GM21390 (cell line): Measurements from ENCODE around the gene KIF25.

Experiments
- ATAC-seq: cut with Tn5 transposase; IDR thresholded peaks from one replicate; pipeline ENCODE4 v1.9.1; 2021; ENCODE audit not compliant: unreplicated experiment

Gene KIF25

DNA sequence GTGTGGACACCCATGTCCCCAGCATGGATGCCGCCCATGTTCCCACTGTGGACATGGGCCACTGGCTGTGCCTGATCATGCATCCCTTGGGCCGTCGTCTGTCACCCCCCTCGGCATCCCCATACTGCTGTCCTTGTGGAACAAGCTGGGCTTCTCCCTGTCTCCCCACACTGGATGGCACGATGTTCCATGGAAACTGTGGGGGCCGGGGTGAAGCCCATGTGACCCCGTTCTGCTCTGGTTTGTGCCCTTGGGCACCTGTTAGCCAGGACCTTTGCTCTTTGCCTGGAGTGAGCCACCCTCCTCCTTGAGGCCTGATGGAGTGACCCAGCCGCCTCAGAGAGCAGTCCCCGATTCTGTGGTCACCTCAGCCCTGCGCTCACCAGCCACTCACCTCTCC is 89.1 kb downstream of the KIF25 start:
- no peak for ATAC-seq

DNA sequence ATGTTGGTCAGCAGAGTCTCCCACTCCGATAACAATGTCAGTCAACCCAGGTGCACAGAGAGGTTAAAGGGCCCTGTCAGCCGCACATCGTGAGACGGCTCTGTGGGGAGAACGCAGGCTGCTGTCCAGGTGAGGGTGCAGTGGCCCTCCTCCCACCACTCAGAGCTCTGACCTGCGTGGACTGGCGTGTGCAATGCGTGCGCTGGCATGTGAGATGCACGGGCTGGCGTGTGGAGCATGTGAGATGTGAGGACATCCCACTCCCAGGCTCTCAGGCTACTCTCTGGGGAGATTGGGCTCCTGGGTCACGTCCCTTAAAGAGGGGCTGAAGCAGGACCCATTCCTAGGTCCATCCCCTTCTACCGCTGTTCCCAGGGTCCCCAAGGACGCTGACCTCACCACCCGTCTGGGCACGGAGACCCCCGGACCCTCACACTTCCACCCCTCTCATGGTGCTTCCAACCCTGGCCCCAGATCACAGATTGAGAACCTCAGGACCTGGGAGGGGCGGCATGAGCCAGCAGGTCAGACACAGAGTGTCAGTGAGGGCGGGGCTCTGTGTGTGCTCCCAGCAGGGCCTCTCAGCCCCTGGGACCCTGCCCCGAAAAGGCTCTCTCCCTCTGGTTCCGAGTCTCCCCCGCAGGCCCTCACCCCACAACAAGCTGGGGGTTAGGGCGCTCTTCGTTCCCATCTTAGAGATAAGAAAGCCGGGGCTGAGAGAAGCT is 90.1 kb downstream of the KIF25 start:
- ATAC-seq: no peak

DNA sequence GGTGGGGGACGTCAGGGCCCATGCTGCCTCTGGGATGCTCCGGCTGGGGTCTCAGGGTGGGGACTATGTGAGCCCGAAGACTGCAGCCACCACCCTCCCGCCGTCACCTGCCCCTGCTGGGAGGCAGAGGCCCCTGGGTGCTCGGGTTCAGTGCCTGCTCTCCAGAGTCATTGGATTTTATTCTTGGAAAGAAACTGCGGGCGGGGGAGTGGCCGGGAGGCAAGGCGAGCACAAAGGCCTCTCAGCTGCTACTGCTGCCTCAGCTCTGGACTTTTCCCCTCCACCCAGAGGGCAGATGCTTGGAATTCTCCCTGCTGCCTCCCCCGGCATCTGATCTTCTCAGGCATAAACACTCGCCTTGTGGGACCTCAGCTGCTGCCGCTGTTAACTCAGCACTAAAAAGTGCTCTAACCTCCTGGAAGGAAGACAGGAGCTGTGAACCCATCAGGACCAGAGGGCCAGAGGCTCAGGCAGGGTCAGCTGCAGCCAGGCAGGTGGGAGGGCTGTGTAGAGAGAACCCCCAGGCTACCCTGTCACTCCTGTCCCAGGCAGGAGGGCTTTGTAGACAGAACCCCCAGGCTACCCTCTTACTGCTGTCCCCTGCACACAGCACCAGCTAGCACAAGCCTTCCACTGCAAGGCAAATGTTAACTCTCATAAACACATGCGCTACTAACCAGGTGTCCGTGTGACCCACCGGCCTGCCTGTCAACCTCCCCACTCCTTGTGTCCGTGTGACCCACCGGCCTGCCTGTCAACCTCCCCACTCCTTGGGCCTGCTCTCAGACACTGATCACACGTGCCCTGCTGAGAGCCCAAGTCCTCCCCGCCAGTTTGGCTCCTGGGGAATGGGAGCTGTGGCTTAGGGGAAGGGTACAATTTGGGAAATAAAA is 90.9 kb downstream of the KIF25 start:
- no peak for ATAC-seq

DNA sequence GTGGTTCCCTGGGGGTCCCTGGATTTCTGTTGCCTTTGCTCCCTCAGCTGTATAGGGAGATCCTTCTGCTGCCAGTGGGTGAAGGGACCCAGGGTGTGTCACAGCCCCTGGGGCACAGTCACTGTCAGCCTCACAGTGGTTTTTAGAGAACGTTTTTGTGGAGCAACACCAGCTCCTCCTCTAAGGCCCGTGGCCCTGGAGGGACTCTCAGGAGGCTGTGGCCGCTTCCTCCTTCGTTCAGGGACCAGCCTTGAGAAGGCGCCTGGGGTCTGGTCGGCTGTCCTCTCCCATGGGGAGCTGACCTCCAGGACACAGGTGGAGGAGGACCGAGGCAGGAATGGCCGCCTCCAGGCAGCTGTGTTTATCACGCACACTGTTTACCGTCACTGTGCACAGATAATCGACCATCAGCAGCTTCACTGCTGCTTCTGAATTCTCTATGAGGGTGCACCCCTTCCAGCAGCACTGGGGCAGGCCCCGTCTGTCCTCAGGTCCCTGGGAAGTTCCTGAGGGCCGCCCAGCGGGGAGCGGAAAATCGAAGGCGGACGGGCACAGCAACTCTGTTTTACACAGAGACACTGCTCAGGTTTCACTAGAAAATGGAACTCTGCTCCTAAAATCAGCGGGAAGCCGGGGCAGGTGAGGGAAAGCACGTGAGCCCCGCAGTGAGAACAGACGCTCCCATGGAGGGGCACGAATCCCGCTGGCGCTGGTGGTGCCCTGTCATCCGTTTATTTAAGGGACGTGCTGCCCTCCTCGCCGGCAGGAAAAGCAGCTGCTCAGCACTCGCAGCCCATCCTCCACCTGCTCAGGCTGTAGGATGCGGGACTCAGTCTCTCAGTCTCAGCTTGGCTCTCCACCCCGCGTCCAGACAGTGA is 92.0 kb downstream of the KIF25 start:
- no peak for ATAC-seq

DNA sequence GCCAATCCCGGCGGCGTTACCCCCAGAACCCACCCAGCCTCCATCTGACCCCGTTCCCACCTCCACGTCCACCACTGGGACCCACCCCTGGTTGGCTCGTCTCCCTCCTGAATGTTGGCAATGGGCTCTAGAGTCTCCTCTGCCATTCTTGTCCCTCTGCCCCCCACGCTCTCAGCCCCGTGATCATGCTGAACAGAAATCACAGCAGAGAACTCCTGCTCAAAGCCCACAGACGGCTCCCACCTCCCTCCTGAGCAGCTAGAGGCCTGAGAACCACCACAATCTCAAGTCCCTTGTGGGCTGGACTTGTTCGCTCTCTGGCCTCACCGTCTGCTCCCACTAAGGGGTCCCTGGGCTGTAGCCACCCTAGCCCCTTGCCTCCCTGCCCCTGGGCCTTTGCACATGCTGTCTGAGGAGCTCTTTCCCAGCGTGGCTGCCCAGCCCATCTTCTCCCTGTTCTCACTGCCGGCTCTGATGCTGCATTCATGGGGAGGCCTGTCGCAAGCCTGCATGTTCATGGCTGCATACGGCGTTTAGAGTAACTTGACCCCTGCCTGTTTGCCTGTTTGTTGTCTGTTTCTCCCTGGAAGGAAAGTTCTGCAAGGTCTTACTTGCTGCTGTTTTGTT is 92.7 kb downstream of the KIF25 start:
- no peak for ATAC-seq

DNA sequence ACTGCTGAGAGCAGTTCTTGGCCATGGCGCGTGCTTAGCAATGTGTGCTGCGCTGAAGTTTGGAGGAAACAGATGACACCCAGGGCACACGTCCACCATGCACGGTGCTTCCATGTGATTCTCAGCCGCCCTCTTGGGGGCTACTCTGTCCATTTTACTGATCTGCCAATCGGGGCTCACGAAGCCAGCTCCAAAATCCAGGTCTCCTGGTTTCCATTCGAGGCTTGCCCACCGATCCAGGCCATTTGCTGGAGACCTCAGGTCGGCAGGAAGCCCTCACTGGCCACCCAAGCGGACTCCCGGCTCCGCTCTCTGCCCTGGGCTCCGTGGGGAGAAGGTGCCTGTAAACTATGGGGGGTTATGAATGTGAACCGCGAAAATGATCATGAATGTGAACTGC is 93.2 kb downstream of the KIF25 start:
- no peak for ATAC-seq

DNA sequence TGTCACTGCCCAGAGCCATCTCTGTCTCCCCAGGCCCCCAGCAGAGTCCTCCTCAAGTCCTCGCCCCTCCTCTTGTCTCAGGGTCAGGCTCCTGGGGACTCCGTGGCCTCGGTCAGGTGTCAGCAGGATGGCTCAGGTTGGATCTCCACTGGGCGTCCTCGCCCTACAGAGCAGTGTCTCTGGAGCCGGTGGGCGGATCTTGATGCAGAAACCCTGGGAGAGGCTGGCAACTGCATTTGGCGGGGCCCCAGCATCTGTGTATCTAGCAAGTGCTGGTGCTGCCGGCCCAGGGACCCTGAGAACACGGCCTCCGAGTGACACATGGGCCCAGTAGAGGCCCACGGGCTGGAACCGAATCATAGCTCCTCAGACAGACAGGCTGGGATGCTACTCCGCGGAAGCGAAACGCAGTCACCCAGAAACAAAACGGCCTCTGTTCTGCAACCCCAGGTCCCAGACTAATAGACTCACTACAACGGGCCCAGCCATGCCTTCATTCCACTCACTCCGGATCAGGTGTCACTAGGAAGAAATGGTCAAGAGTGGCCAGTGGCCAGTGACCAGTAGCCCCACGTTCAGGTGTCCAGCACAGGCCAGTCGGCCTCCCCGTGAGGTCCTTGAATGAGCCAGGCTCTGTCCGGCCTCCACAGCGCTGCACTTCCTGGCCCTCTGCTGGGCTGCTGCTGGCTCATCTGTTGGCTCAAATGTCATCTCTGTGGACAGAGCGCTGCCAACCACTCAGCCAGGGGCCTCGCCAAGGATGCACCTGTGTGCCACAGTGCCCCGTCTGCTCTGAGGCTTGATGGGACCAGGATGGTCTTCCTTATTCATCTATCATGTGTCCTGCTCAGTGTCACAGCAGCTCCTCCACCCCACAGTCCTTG is 94.2 kb downstream of the KIF25 start:
- no peak for ATAC-seq

DNA sequence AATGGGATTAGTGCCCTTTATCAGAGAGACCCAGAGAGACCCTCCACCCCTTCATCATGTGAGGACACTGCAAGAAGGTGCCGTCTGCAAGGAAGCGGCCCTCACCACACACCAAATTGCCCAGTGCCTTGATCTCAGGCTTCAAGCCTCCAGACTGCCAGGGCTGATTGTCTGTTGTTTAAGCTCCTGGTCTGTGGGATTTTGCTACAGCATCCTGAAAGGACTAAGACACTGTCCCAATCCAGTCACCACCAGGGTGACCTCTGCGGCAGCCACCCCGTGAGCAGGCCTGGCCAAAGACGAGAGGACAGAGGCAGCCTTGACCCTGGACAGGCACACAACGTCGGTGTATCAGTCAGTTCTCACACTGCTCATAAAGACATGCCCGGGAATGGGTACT is 95.1 kb downstream of the KIF25 start:
- no peak for ATAC-seq

DNA sequence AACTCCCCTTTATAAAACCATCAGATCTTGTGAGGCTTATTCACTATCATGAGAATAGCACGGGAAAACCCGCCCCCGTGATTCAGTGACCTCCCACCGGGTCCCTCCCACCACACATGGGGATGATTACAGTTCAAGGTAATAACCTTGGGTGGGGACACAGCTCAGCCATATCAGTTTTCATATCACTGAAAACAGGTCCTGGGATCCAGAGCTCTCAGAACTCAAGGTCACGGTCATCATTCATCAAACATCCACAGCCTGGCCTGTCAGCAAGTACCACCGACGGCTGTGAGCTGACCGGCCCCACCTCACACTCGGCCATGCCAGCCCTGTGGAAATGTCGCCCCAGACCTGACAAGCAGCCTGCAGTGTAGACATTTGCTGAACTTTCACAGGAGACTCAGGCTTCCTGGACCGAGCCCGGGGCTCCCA is 95.6 kb downstream of the KIF25 start:
- no peak for ATAC-seq

DNA sequence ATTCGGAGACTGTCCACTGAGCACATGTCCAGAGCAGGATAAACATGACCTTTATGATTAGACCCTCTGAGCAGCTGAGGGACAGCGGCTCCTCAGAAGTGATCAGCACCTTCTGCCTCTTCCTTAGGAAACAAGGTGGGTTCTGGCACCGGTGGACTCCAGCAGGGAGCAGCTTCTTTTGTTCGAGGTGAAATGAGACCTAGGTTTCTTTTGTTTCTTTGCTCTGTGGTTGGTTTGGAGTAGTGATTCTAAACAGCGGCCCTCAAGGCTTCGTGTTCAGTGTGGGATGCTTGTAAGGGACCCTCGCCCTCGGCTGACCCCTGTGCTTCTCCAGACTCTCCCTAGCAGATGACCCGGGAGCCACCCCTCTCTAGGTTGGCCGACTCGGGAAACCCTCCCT is 96.2 kb downstream of the KIF25 start:
- ATAC-seq: no peak
